HS-5 (cell line): ENCODE data around the gene KRT78.
A peak's percentile ranks its signal among the peaks of the same experiment; 100 is the strongest.

Experiments used
- DNase-seq: peaks from one replicate; pipeline ENCODE4 v3.0.0-alpha.2; 2012; ENCODE audit warnings: low read depth

The KRT78 gene

DNA sequence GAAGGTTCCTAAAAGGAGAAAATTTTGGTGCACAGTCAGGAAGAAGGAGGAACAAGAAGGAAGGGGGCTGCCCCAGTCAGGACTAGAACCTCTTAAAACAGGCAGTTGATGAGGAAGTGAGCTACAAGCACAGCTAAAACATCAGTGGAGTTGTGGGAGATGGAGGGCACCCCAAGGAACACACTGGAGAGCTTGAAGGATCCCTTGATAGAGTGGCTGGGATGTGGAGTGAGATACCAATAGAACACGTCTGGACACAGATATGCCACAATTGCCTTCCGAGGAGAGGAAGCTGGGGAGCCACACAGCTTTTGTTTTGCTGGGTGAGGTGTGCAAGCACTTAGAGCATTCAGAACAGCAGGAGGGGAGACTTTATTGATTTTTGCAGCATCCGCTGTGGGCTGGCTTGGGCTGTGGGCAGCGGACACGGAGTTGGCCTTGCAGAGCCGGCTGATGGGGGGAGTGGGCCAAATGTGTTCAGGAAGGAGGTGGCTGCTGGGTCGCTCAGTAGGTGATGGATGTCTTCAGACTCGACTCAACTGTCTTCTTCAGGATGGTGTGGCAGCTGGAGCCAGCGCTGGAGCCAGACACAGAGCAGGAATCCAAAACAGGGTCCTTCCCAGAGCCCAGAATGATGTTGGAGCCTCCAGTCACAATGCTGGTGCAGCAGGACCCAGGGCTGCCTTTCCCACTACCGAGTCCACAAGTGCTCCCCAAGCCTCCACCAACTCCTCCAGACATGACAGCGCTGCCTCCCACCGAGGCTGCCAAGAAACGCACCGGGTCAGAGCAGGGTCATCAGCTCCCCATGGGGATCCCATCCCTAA is 10.0 kb downstream of the KRT78 start:
- no peak for DNase-seq

DNA sequence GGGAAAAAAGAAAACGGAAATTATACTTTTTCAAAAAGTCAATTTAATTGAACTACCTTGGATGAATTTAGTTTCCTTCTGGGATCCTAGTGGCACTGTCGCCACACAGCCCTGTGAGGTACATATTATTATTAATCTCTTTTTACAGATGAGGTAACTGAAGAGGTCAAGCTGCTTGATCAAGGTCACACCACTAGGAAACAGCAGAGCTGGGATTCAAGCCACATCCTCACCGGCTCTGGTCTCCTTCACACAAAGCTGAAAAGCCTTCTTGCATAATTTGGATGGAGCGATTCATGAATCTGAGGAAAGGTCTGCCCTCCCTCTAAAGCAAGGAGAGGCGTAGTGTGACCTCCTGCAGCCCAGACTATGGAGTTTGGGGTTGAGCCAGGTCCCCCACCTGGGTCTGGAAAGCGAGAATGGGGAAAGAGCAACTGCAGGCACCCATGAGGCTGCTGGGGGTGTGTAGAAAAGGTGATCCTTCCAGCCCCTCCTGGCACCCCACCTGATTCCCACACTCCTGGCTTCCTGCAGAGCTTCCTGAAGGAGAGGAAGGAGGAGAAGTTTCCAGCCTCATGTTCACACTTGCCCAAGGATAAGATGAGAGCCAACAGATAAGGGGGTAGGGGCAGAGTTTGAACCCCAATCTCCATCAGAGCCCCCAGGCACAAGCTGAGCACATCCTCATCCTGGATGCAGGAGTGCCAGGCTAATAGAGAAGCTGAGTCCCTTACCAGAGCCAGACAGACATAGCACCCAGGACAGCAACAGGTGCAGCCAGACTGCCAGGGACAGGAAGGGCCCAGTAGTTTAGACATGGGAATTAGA is 10.8 kb downstream of the KRT78 start:
- no peak for DNase-seq

DNA sequence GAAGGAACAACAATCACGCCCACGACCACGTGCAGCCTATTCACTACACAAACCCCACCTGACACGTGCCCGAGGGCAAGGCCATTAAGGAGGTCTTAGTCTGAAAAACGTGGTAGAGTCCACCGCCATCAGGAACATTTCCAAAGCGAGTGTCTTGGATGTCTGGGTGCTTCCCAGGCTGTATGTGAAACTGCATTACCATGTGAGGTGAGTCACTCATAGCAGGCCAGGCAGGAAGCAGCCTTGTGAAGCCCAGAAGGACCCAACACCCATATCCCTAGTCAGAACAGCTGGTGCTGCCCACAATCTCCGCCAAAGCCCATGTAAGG is 11.4 kb downstream of the KRT78 start:
- DNase-seq: peak; percentile 36

DNA sequence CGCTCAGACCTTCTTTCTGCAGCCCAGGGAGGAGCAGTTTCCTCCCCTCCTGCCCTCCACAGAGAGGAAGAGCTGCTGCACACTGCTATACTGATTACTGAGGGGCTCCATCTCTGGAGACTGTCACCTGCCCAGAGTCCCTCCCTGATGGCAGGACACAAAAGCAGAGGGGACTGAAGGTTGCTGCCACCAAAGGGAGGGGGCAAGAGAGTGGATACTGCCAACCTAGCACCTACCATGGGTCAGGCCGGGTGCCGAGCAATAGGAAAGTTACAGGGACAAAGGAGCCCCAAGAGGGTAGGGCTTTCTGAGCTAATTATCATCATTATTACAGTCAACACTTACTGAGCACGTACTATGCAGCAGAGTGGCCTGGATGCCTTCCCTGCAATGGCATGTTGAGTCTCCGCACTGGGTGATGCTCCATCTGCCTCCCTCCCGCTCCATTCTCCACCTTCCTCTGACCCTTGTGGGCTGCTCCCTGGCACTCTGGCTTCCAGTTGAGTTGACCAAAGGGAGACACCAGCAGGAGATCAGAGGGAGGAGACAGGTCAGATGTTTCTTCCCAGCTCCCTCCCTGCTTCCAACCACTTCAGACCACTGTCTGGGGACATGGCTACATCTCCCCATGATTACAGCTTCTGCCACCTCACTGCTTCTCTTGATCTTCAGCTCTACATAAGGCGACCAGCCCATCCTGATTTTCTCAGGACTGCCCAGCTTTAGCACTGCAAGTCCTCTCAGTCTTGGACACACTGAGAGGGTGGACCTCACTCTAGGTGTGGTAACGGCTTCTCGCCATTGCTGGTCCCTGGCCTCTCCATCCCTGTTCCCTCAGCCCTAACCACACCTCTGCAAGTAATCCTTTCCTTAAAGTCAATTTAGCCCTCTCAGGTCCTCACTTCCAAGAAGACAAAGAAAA is 12.0 kb downstream of the KRT78 start:
- no peak for DNase-seq

DNA sequence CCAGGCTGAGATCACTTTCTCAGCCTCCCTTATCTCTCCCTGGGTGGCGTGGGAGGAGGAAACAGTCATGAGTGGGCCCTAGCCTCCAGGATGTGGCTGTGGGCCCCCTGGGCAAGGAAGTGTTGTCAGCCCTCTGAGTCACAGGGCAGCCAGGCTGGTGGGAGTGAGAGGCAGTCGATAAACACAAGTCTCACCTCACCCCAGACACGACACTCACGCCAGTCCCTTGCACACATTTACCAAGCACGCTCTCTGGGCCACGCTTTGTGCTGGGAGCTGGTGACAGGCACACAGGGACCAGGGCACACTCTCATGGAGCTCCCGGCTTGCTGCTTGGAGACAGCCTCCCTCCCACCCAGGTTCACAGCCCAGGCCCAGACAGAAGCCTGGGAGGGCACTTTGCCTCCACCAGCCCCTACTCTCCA is 12.7 kb downstream of the KRT78 start:
- no peak for DNase-seq

DNA sequence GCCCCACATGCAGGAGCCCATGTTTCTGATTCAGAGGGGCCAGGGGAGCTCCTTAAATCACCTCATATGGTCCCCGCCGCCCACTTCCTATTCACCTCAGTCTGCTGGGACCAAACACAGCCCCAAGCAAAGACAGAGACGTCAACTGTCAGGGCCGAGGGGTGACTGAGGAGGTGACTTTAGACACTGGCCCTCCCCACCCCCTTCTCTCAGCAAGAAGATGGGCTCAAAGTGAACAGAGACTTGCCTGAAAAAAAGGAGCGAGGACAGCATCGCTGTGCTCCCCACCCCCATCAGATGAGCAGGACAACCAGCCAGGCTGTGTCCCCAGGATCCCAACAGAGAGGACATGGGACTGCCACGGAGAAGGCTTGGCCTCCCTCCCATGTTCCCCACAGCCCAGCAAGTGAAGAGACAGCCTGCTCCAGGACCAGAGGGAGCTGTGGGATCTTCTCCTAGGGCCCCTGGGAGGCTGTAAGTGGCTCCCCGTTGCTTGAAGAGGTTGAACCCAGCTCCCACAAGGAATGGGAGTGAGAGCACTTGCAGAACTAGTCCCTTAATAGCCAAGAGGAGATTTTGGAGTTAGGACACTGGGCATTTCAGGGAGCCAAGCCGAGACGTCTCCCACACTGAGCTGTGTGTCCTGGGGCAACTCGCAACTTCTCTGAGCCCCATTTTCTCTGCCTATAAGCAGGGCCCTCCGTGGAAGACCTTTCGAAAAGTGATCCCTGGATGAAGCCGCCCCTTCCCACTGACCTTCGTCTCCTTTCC is 13.3 kb downstream of the KRT78 start:
- DNase-seq: no peak

- DNase-seq: no peak
Measured at GRCh38 chr12:52834727-52835001, 14.1 kb downstream of the KRT78 start.

GRCh38 chr12:52833922-52834726 is 14.7 kb downstream of the KRT78 start, which contains the start of gene KRT79:
TSS of gene KRT79 (minus strand) at chr12:52834311. CDS start at chr12:52834260, 51 bp downstream.
- no peak for DNase-seq

- DNase-seq: no peak
Measured at GRCh38 chr12:52832985-52833905, 15.5 kb downstream of the KRT78 start.

GRCh38 chr12:52832451-52832850 is 16.3 kb downstream of the KRT78 start:
- DNase-seq: no peak

GRCh38 chr12:52831251-52831650 is 17.5 kb downstream of the KRT78 start:
- DNase-seq: no peak

DNA sequence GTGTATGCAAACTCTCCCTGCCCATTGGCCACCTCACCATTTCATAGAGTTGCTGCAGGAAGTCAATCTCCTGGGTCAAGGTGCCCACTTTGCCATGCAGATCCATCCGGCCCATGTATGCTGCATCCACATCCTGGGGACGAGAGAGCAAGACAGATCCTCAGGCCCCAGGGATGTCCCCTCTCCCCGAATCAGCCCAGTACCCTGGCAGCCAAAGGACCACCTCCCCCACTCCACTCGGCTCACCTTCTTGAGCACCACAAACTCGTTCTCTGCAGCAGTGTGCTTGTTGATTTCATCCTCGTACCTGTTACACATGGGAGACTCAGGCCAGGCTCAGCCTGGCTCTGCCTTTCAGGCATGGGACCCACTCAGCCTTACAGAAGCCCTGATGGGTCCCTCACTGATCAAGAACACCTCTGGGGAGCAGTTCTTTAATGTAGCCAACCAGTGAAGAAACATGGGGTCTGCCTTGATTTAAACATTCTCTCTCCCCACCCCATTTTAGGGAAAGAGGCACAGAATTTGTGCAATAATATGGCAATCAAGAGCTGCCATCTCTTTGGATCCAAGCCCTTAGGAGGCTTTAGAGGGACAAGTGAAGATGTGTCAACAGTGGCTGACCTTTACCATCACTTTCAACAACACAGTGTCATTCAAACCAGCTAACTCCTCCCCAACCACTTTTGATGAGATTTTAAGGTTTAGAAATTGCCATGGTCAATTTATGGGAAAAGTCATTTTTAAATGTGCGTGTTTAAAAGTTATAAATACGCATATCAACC is 18.6 kb downstream of the KRT78 start:
- no peak for DNase-seq

GRCh38 chr12:52828591-52829021 is 20.2 kb downstream of the KRT78 start:
- DNase-seq: no peak

- DNase-seq: no peak
Measured at GRCh38 chr12:52828156-52828555, 20.6 kb downstream of the KRT78 start.

GRCh38 chr12:52827499-52828090 is 21.2 kb downstream of the KRT78 start:
- no peak for DNase-seq

GRCh38 chr12:52826611-52827498 is 21.9 kb downstream of the KRT78 start:
- DNase-seq: no peak

DNA sequence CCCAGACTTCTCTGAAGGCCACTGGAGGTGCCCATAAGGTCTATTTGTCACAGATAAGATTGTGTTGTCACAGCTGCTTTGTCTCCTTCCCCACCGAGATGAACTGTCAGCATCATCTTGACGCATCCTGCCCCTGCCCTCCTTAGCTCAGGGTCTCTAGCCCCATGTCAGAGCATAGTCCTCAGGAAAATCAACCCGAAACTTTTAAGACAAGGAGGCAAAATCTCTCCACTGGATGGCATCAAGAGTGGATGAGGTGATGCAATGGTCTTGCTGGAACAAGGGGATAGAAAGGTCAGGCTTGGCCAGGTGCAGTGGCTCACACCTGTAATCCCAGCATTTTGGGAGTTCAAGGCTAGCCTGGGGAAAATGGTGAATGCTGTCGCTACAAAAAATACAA is 22.8 kb downstream of the KRT78 start:
- DNase-seq: no peak
